ENCODE results near the gene OLR1.

OLR1 gene

GRCh38 chr12:10110256-10110844, 61.6 kb downstream of the OLR1 start:
- no peak for TF ChIP-seq CTBP1 (IDR thresholded peaks at IDR 0.05; ENCODE audit: borderline replicate concordance)
- TF ChIP-seq SUZ12 (IDR thresholded peaks at IDR 0.05): no peak
- POLR2A ChIA-PET: no interaction called here
- DNase-seq (ENCODE audit: extremely low spot score): no peak
- CTCF ChIA-PET: interaction anchor here (0.7 kb wide), 1 partner anchor 1088 kb away, joined by 3 read pairs; no protein-coding TSS in a partner anchor

Measured in HEK293T (cell line).